GM21447 (cell line): ENCODE data around the gene FAM174C.

ENCODE experiments used
- ATAC-seq: cut with Tn5 transposase; IDR thresholded peaks from one replicate; pipeline ENCODE4 v1.9.1; 2021; ENCODE audit not compliant: unreplicated experiment

FAM174C gene

GRCh38 chr19:1260749-1261537, 14.4 kb upstream of the FAM174C start:
- ATAC-seq, result peak; percentile 40

- no peak for ATAC-seq
Measured at GRCh38 chr19:1261538-1261797, 13.9 kb upstream of the FAM174C start.

GRCh38 chr19:1261798-1262622, 13.3 kb upstream of the FAM174C start:
- no peak for ATAC-seq

GRCh38 chr19:1262623-1263123, 12.7 kb upstream of the FAM174C start:
- no peak for ATAC-seq

- ATAC-seq, result no peak
Measured at GRCh38 chr19:1263188-1263587, 12.1 kb upstream of the FAM174C start.

GRCh38 chr19:1264801-1265614, 10.3 kb upstream of the FAM174C start:
- no peak for ATAC-seq

- ATAC-seq, result no peak
Measured at GRCh38 chr19:1265615-1266128, 9.7 kb upstream of the FAM174C start.

GRCh38 chr19:1266129-1266915, 9.0 kb upstream of the FAM174C start:
- ATAC-seq, result no peak

- no peak for ATAC-seq
Measured at GRCh38 chr19:1266916-1267476, 8.3 kb upstream of the FAM174C start.

- no peak for ATAC-seq
Measured at GRCh38 chr19:1267477-1268225, 7.7 kb upstream of the FAM174C start.

GRCh38 chr19:1268226-1269064, 6.9 kb upstream of the FAM174C start:
- ATAC-seq, result no peak

GRCh38 chr19:1269065-1269477, 6.3 kb upstream of the FAM174C start, which contains the start of gene CIRBP:
CIRBP (plus strand) TSS chr19:1269332; CDS start chr19:1270934, 1,602 bp downstream.
- ATAC-seq, result peak; percentile 44

- peak; percentile 20 for ATAC-seq
Measured at GRCh38 chr19:1269478-1270212, 5.7 kb upstream of the FAM174C start.

GRCh38 chr19:1270213-1270853, 5.0 kb upstream of the FAM174C start:
- ATAC-seq, result no peak

- ATAC-seq, result no peak
Measured at GRCh38 chr19:1270854-1271527, 4.3 kb upstream of the FAM174C start.

GRCh38 chr19:1271528-1272422, 3.6 kb upstream of the FAM174C start:
- ATAC-seq, result no peak
